ENCODE measurements around the gene SNX30.

GRCh38 chr9:112900901-112901300 is 150.3 kb downstream of the SNX30 start:
- TF ChIP-seq CTCF (IDR thresholded peaks at IDR 0.05) (no peak), POLR2AphosphoS5 (IDR thresholded peaks at IDR 0.05; ENCODE audit: low read depth, low read length) (no peak), TCF7L2 (IDR thresholded peaks at IDR 0.05; ENCODE audit: low read depth, low read length) (no peak)
- TF ChIP-seq, protein P1, sequence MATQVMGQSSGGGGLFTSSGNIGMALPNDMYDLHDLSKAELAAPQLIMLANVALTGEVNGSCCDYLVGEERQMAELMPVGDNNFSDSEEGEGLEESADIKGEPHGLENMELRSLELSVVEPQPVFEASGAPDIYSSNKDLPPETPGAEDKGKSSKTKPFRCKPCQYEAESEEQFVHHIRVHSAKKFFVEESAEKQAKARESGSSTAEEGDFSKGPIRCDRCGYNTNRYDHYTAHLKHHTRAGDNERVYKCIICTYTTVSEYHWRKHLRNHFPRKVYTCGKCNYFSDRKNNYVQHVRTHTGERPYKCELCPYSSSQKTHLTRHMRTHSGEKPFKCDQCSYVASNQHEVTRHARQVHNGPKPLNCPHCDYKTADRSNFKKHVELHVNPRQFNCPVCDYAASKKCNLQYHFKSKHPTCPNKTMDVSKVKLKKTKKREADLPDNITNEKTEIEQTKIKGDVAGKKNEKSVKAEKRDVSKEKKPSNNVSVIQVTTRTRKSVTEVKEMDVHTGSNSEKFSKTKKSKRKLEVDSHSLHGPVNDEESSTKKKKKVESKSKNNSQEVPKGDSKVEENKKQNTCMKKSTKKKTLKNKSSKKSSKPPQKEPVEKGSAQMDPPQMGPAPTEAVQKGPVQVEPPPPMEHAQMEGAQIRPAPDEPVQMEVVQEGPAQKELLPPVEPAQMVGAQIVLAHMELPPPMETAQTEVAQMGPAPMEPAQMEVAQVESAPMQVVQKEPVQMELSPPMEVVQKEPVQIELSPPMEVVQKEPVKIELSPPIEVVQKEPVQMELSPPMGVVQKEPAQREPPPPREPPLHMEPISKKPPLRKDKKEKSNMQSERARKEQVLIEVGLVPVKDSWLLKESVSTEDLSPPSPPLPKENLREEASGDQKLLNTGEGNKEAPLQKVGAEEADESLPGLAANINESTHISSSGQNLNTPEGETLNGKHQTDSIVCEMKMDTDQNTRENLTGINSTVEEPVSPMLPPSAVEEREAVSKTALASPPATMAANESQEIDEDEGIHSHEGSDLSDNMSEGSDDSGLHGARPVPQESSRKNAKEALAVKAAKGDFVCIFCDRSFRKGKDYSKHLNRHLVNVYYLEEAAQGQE (IDR thresholded peaks at IDR 0.05; ENCODE audit: insufficient read depth in 1 of 2, low read depth in 2 of 2, low read length in 1 of 2): no peak

Data from Panc1 (cell line).